Measurements from ENCODE around the gene XAGE1A. TPM values are rescaled to one million over a fixed set of nuclear protein-coding genes. Genes with fewer than 3 reads are reported as not detected.
"Not testable (repeated sequence)": the region's sequence is repeated elsewhere in the genome, so short reads cannot be mapped to it uniquely, and the experiment has no call there.

Gene XAGE1A
- total RNA-seq = not detected in 2 replicates

- DNase-seq (ENCODE audit: low read depth); H3K4me3 ChIP-seq (ENCODE audit: low read depth, low read length): not testable (repeated sequence)
Observed at GRCh38 chrX:52495545-52496418, at the start of gene XAGE1A. TSS of gene XAGE1A (plus strand) at chrX:52495808. CDS start at chrX:52497362, 1,554 bp downstream.

- not testable (repeated sequence) for DNase-seq (ENCODE audit: low read depth); H3K4me3 ChIP-seq (ENCODE audit: low read depth, low read length)
Observed at GRCh38 chrX:52452031-52452430, 43.6 kb upstream of the XAGE1A start.

DNA sequence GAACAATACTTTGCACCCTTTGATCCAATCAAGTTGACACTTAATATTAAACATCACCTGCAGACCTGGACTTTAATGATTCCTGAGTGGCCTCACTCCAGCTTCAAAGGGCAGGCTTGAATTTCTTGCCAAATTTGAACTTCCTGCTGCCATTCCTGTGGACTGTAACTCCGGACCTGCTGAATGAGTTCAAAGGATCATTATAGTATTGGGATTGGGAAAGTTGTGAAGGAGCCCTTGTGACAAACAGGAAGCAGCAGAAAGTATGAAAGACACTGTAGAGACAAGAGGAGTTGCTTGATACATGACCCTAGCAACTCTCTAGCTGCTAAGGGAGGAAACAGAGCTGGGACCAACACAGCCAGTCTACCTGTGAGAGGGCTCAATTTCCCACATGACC, 24.3 kb upstream of the XAGE1A start:
- not testable (repeated sequence) for H3K4me3 ChIP-seq (ENCODE audit: low read depth, low read length); DNase-seq (ENCODE audit: low read depth)

- H3K4me3 ChIP-seq (ENCODE audit: low read depth, low read length); DNase-seq (ENCODE audit: low read depth): not testable (repeated sequence)
Observed at GRCh38 chrX:52496419-52496772, 788 bp downstream of the XAGE1A start.

DNA sequence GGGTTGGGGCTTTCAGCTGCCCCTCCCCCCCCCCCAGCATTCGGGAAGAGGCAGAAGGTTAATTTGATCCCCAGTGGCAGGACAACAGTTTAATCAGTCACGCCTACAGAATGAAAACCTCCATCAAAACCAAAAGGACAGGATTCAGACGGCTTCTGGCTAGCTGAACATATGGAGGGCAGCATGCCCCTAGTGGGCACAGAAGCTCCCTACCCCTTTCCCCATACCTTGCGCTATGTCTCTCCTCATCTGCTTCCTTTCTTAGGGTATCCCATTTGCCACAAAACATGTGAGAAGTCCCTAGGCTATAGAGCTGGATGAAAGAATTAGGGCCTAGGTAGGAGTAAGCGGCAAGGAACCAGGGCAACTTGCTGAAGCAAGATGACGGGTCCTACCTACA, 5.8 kb downstream of the XAGE1A start:
- not testable (repeated sequence) for H3K4me3 ChIP-seq (ENCODE audit: low read depth, low read length); DNase-seq (ENCODE audit: low read depth)

- no peak overlapping the region for H3K4me3 ChIP-seq (ENCODE audit: low read depth, low read length)
- TF ChIP-seq CTCF (conservative IDR thresholded peaks at IDR 0.05; ENCODE audit: low read depth, low read length) = no peak
- DNase-seq (ENCODE audit: low read depth) = no peak
Observed at GRCh38 chrX:52504551-52504950, 8.9 kb downstream of the XAGE1A start.

DNA sequence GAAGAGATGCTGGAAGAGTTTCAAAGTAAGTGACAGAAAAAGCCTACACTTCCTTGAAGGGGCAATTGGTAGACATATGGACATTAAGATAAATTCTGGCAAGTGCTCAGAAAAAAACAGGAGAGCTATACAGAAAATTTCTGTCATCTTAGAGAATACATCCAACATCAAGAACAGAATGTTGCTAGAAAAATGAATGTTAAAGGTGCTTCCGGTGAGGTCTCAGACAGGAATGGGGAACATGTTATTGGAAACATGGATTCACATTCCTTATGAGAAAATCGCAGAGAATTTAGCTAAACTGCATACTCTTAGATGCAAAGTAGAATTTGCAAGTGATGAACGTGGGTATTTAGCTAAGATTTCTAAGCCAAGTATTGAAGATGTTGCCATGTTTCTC, 11.7 kb downstream of the XAGE1A start:
- H3K4me3 ChIP-seq (ENCODE audit: low read depth, low read length) = no peak overlapping the region
- TF ChIP-seq CTCF (conservative IDR thresholded peaks at IDR 0.05; ENCODE audit: low read depth, low read length) = no peak
- no peak for DNase-seq (ENCODE audit: low read depth)

DNA sequence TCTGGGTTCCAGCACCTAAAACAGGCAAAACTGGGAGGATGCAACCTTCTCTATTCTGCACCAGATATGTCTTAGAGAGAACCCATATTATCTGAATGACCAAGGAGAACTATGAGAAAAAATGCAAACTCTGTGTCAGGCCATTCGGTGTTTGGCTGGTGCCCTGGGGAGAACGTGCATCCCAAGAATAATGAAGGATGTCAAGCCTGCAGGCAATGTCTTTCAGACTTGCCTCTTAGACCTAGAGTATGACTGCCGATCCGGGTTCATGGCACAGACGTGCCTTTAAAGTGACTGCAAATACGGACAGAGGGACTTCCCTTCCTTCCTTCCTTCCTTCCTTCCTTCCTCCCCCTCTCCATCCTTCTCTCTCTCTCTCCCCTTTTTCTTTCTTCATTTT, 14.3 kb downstream of the XAGE1A start:
- DNase-seq (ENCODE audit: low read depth) = no peak
- no peak for TF ChIP-seq CTCF (conservative IDR thresholded peaks at IDR 0.05; ENCODE audit: low read depth, low read length)
- no peak overlapping the region for H3K4me3 ChIP-seq (ENCODE audit: low read depth, low read length)

DNA sequence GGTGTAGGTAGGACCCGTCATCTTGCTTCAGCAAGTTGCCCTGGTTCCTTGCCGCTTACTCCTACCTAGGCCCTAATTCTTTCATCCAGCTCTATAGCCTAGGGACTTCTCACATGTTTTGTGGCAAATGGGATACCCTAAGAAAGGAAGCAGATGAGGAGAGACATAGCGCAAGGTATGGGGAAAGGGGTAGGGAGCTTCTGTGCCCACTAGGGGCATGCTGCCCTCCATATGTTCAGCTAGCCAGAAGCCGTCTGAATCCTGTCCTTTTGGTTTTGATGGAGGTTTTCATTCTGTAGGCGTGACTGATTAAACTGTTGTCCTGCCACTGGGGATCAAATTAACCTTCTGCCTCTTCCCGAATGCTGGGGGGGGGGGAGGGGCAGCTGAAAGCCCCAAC, 15.5 kb downstream of the XAGE1A start:
- DNase-seq (ENCODE audit: low read depth); H3K4me3 ChIP-seq (ENCODE audit: low read depth, low read length): not testable (repeated sequence)

DNA sequence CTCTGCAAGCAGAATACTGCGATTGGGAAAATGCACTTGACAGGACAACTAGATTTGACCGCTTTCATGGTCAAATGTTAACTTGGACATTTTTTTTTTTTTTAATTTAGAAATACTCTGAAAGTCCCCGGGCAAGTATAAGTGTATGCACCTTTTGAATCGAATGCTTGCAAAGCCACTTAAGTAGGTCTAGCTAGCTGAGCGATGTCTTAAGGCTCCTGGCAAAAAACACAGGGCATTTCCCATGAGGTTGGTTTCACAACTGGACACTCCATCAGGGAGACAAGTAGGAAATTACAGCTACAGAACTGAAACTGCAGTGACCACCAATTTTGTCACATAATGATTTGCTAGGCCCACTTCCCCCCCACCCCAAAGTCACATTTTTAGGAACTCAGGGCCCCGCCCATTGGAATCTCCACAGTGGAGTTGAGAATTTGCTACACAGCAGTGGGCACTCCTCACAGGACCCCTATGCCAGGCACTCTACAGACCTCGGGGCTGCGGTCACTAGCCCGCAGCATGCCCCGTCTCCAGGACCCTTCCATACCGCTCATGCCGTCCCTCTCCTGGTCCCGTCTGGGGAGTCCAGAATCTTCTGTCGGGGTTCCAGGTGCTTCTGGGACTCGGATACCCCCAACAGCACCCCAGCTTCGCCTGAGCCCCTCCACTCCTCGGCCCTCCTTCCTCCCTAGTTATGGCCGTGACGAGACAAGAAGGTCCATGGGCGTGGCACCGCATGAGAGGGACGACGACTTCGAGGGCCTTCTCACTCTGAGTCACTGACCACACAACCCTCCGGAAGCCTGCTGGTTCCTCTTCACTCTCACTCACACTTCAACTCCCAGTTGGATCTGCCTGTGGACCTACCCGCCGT, 20.7 kb downstream of the XAGE1A start:
- not testable (repeated sequence) for H3K4me3 ChIP-seq (ENCODE audit: low read depth, low read length); DNase-seq (ENCODE audit: low read depth)

- not testable (repeated sequence) for H3K4me3 ChIP-seq (ENCODE audit: low read depth, low read length); DNase-seq (ENCODE audit: low read depth)
Observed at GRCh38 chrX:52516987-52517325, 21.3 kb downstream of the XAGE1A start, which contains the start of gene XAGE1B. TSS of gene XAGE1B (minus strand) at chrX:52517063. CDS start at chrX:52515527, 1,536 bp downstream.

DNA sequence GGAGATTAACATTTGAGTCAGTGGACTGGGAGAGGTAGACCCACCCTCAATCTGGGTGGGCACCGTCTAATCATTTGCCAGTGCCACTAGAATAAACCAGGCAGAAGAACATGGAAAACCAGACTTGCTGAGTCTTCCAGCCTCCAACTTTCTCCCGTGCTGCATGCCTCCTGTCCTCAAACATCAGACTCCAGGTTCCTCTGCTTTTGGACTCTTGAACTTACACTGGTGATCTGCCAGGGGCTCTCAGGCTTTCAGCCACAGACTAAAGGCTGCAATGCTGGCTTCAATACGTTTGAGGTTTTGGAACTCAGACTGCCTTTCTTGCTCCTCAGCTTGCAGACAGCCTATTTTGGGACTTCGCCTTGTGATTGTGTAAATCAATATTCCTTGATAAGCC, 45.4 kb downstream of the XAGE1A start:
- H3K4me3 ChIP-seq (ENCODE audit: low read depth, low read length); DNase-seq (ENCODE audit: low read depth): not testable (repeated sequence)
